Stimulated activated CD4-positive, alpha-beta T cell treated with anti-CD3 and anti-CD28 coated beads, Interleukin-4, amount 100 ng/mL, for 4 hours (primary cell): ENCODE data around the gene FFAR2.

Experiments used
- DNase-seq, 2 experiments: peaks; one replicate each; pipeline ENCODE4 v3.0.0-alpha.2; 2020

Gene FFAR2

GRCh38 chr19:35427187-35427586 is 20.9 kb upstream of the FFAR2 start:
- DNase-seq, result no peak

GRCh38 chr19:35429698-35430408 is 18.2 kb upstream of the FFAR2 start:
- DNase-seq, result no peak

GRCh38 chr19:35430409-35431144 is 17.5 kb upstream of the FFAR2 start:
- no peak for DNase-seq

GRCh38 chr19:35431145-35431807 is 16.8 kb upstream of the FFAR2 start:
- DNase-seq, result no peak

GRCh38 chr19:35432911-35433310 is 15.1 kb upstream of the FFAR2 start:
- no peak for DNase-seq

- no peak for DNase-seq
Observed at GRCh38 chr19:35433448-35433847, 14.6 kb upstream of the FFAR2 start.

- no peak for DNase-seq
Observed at GRCh38 chr19:35435896-35436295, 12.2 kb upstream of the FFAR2 start.

GRCh38 chr19:35436477-35437405 is 11.3 kb upstream of the FFAR2 start:
- DNase-seq, result peak in 1 of 2 experiments; percentile 10

GRCh38 chr19:35437406-35437951 is 10.6 kb upstream of the FFAR2 start:
- no peak for DNase-seq

GRCh38 chr19:35438096-35438495 is 10.0 kb upstream of the FFAR2 start:
- no peak for DNase-seq

- no peak for DNase-seq
Observed at GRCh38 chr19:35438527-35438926, 9.5 kb upstream of the FFAR2 start.

- DNase-seq, result no peak
Observed at GRCh38 chr19:35439921-35440320, 8.1 kb upstream of the FFAR2 start.

- no peak for DNase-seq
Observed at GRCh38 chr19:35442091-35442490, 6.0 kb upstream of the FFAR2 start.

- no peak for DNase-seq
Observed at GRCh38 chr19:35444735-35445134, 3.3 kb upstream of the FFAR2 start.

- no peak for DNase-seq
Observed at GRCh38 chr19:35445826-35446593, 2.0 kb upstream of the FFAR2 start.

- no peak for DNase-seq
Observed at GRCh38 chr19:35449359-35450043, 1.4 kb downstream of the FFAR2 start.

- peak in 1 of 2 experiments; percentile 3 for DNase-seq
Observed at GRCh38 chr19:35451338-35452096, 3.5 kb downstream of the FFAR2 start.

GRCh38 chr19:35454663-35455062 is 6.6 kb downstream of the FFAR2 start:
- no peak for DNase-seq

- no peak for DNase-seq
Observed at GRCh38 chr19:35455616-35456201, 7.7 kb downstream of the FFAR2 start.

GRCh38 chr19:35457173-35457572 is 9.1 kb downstream of the FFAR2 start:
- DNase-seq, result no peak
